Colonic mucosa (tissue), 4 donors: ENCODE measurements around the gene SORCS1. TPM values are rescaled to one million over a fixed set of nuclear protein-coding genes. Genes with fewer than 3 reads are reported as not detected.

Experiments used
- DNase-seq: peaks from one replicate; pipeline ENCODE4 v3.0.0-alpha.2; 2020
- H3K27ac ChIP-seq: fragments of 200-600 bp; one replicate; pipeline ENCODE4 v1.8.0; 2021
- H3K27me3 ChIP-seq: fragments of 200-600 bp; one replicate; pipeline ENCODE4 v1.8.0; 2021
- H3K36me3 ChIP-seq: fragments of 200-600 bp; one replicate; pipeline ENCODE4 v1.8.0; 2021
- H3K4me1 ChIP-seq: fragments of 200-600 bp; one replicate; pipeline ENCODE4 v1.8.0; 2021; ENCODE audit warnings: mild to moderate bottlenecking
- H3K4me3 ChIP-seq: fragments of 200-600 bp; one replicate; pipeline ENCODE4 v1.8.0; 2021
- H3K9ac ChIP-seq, 2 donors: one replicate each; pipeline ENCODE4 v1.7.0; 2013; ENCODE audit warnings: control low read depth in 2 of 2, low read depth in 2 of 2, low read length in 2 of 2
- H3K9me3 ChIP-seq: fragments of 200-600 bp; one replicate; pipeline ENCODE4 v1.8.0; 2021
- intact Hi-C: fragments of 100-400 bp; cut with DNase I; formaldehyde crosslinking; loops from one replicate; pipeline ENCODE4 v1.14.1; 2022
- total RNA-seq, 2 donors: library from RNA; stranded (reverse); fragmentation: NEBNext Ultra II Directional in 1 of 2; extraction: Animal tissue kit (Norgen Biotek cat#: 25700) in 1 of 2; gene quantifications; one replicate each; pipeline ENCODE4 v1.2.1, GENCODE V29; 2021
- TF ChIP-seq, protein P1 (sequence below): fragments of 200-600 bp; IDR thresholded peaks from one replicate; pipeline ENCODE4 v1.8.0; 2022; ENCODE audit warnings: antibody characterized with exemption, mild to moderate bottlenecking
- donor health status: healthy.
- donor health status: DM: no; HTN: no; CAD: no.
- donor health status: DM: no; HTN: no; CAD: no.

SORCS1 gene
- total RNA-seq, 2 donors from 2014 or later: 0.40 to 1.6 TPM

DNA sequence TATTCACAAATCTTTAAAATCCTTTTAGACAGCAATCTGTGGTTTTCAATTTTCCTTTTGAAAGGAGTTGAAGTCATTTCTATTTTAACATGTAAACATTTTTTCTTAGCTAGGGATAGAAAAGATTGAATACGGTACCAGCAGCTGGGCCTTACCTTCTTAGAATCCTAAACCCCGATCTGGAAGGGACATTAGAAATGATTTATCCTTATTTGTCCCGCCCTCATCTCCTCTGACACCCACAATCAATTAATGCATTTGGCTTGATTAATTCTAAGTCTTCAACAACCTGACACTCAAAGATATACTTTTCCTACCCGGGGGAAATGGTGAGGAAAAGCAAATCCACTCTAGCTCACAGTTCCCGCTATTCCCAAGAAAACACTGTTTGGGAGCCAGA, 100.4 kb downstream of the SORCS1 start:
- H3K4me1 ChIP-seq: no peaks in the 10 kb centered on the region
- no peak overlapping the region for H3K9ac ChIP-seq
- H3K27me3 ChIP-seq: no peaks in the 10 kb centered on the region
- no peak for DNase-seq
- no peak overlapping the region for H3K4me3 ChIP-seq
- TF ChIP-seq, protein P1, sequence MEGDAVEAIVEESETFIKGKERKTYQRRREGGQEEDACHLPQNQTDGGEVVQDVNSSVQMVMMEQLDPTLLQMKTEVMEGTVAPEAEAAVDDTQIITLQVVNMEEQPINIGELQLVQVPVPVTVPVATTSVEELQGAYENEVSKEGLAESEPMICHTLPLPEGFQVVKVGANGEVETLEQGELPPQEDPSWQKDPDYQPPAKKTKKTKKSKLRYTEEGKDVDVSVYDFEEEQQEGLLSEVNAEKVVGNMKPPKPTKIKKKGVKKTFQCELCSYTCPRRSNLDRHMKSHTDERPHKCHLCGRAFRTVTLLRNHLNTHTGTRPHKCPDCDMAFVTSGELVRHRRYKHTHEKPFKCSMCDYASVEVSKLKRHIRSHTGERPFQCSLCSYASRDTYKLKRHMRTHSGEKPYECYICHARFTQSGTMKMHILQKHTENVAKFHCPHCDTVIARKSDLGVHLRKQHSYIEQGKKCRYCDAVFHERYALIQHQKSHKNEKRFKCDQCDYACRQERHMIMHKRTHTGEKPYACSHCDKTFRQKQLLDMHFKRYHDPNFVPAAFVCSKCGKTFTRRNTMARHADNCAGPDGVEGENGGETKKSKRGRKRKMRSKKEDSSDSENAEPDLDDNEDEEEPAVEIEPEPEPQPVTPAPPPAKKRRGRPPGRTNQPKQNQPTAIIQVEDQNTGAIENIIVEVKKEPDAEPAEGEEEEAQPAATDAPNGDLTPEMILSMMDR: no peak
- intact Hi-C loops: no loop called here
- no peaks in the 10 kb centered on the region for H3K9me3 ChIP-seq
- H3K27ac ChIP-seq: no peak overlapping the region
- H3K36me3 ChIP-seq: no peaks in the 10 kb centered on the region

GRCh38 chr10:107059872-107060271, 104.6 kb downstream of the SORCS1 start:
- Histone ChIP-seq H3K27ac (no peak overlapping the region), H3K9ac (no peak overlapping the region), H3K36me3 (no peaks in the 10 kb centered on the region), H3K9me3 (no peaks in the 10 kb centered on the region), H3K4me3 (no peak overlapping the region), H3K4me1 (no peaks in the 10 kb centered on the region), H3K27me3 (no peaks in the 10 kb centered on the region)
- intact Hi-C loops: no loop called here
- DNase-seq: no peak
- TF ChIP-seq, protein P1: no peak

- no peaks in the 10 kb centered on the region for H3K9me3 ChIP-seq
- H3K27ac ChIP-seq: no peak overlapping the region
- H3K27me3 ChIP-seq: no peaks in the 10 kb centered on the region
- H3K9ac ChIP-seq: no peak overlapping the region
- TF ChIP-seq, protein P1: no peak
- intact Hi-C loops: no loop called here
- DNase-seq: no peak
- no peaks in the 10 kb centered on the region for H3K4me1 ChIP-seq
- no peaks in the 10 kb centered on the region for H3K36me3 ChIP-seq
- H3K4me3 ChIP-seq: no peak overlapping the region
These were observed 105.3 kb downstream of the SORCS1 start for GRCh38 chr10:107059068-107059804.

- TF ChIP-seq, protein P1: no peak
- Histone ChIP-seq H3K9ac (no peak overlapping the region), H3K27me3 (no peaks in the 10 kb centered on the region), H3K36me3 (no peaks in the 10 kb centered on the region), H3K9me3 (no peaks in the 10 kb centered on the region), H3K27ac (no peak overlapping the region), H3K4me3 (no peak overlapping the region), H3K4me1 (no peaks in the 10 kb centered on the region)
- intact Hi-C loops: no loop called here
- DNase-seq: no peak
These were observed 106.2 kb downstream of the SORCS1 start for GRCh38 chr10:107058331-107058730.

DNA sequence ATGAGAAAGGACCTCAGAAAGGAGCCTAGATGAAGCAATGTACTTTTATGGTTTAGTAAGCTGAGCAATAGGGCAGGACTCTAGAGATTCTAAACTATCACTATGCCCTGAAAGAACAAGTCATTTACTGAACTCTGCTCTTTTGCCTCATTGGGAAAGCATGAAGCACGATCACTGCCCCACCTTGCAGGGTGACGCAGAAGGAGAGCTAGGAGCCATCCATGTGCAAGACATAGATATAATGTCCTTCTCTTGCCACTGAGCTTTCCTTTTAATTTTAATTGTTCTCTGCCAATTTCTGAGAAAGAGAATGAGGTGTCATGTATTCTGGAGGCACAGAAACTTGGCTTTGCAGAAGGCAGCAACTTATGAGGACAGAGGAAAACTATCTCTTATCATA, 108.3 kb downstream of the SORCS1 start:
- Histone ChIP-seq H3K27ac (no peak overlapping the region), H3K4me3 (no peak overlapping the region), H3K9me3 (no peaks in the 10 kb centered on the region), H3K36me3 (no peaks in the 10 kb centered on the region), H3K4me1 (no peaks in the 10 kb centered on the region), H3K27me3 (no peaks in the 10 kb centered on the region), H3K9ac (no peak overlapping the region)
- TF ChIP-seq, protein P1: no peak
- no peak for DNase-seq
- intact Hi-C loops: no loop called here
